ENCODE data around the gene COMT. TPM values are rescaled to one million over a fixed set of nuclear protein-coding genes. Genes with fewer than 3 reads are reported as not detected.
"Not testable (repeated sequence)": the region's sequence is repeated elsewhere in the genome, so short reads cannot be mapped to it uniquely, and the experiment has no call there.

The COMT gene
- total RNA-seq, 1 donor from 2014 or later = 49.0 TPM

DNA sequence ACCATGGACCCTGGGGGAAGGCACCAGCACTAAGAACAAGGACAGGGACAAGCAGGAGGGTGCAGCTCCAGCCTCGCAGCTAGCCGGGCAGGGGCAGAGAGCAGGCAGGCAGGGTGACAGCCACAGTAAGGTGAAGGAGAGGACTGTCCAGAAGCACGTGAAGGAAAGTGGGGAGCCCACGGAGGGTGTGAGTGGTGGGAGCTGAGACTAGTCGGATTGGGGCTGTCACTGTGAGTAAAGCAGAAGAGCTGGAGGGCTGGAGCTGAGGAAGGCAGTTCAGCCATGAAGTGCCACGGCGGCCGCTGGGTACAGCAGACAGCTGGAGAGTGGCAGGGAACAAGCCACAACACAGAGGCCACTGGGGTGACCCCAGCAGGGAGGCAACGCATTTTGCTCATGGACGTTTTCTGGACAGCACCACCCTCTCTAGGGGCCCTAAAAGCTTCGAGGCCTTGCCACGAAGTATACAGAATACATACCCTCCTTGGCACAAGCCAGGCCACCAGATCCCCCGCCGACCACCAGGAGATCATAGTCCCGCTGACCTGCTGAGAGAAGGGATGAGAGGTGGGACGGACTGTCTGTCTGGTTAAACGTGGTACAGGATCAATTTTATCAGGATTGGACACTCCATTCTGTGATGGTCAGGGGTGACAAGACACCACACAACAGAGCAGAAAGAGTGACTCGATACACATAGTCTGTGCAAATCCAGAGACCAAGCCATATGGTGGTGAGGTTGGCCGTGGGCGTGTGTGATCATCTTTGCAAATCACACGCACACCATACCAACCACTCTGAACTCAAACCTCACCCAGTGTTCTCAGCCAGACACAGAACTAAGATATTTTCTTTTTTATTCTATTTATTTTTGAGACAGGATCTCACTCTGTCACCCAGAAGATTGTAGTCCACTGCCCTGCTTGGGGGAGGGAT, 10.8 kb upstream of the COMT start:
- no peak overlapping the region for H3K27ac Mint-ChIP-seq (ENCODE audit: unreplicated experiment)
- TF ChIP-seq, protein P1, sequence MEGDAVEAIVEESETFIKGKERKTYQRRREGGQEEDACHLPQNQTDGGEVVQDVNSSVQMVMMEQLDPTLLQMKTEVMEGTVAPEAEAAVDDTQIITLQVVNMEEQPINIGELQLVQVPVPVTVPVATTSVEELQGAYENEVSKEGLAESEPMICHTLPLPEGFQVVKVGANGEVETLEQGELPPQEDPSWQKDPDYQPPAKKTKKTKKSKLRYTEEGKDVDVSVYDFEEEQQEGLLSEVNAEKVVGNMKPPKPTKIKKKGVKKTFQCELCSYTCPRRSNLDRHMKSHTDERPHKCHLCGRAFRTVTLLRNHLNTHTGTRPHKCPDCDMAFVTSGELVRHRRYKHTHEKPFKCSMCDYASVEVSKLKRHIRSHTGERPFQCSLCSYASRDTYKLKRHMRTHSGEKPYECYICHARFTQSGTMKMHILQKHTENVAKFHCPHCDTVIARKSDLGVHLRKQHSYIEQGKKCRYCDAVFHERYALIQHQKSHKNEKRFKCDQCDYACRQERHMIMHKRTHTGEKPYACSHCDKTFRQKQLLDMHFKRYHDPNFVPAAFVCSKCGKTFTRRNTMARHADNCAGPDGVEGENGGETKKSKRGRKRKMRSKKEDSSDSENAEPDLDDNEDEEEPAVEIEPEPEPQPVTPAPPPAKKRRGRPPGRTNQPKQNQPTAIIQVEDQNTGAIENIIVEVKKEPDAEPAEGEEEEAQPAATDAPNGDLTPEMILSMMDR (IDR thresholded peaks at IDR 0.05; ENCODE audit: unreplicated experiment) = no peak

DNA sequence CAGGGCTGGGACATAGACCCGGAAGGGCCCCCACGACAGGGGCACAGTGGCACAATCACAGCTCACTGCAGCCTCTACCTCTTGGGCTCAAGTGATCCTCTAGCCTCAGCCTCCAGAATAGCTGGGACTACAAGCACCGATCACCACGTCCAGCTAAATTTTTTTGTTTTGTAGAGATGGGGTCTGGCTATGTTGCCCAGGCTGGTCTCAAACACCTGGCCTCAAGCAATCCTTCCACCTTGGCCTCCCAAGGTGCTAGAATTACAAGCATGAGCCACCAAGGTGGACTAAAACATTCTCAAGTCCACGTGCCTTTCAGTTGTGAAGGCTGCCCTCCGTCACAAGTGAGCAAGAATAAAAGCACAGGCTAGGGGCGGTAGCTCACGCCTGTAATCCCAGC, 10.1 kb upstream of the COMT start:
- peaks cover 17% of the 10 kb centered on the region for H3K36me3 Mint-ChIP-seq (ENCODE audit: low read depth, unreplicated experiment)
- TF ChIP-seq, protein P1 (IDR thresholded peaks at IDR 0.05; ENCODE audit: unreplicated experiment) = no peak
- DNase-seq (ENCODE audit: low spot score) = no peak
- peaks cover 2% of the 10 kb centered on the region for H3K27me3 Mint-ChIP-seq (ENCODE audit: unreplicated experiment)
- no peak overlapping the region for H3K4me3 Mint-ChIP-seq (ENCODE audit: unreplicated experiment)
- H3K27ac Mint-ChIP-seq (ENCODE audit: unreplicated experiment) = no peak overlapping the region
- no peaks in the 10 kb centered on the region for H3K4me1 Mint-ChIP-seq (ENCODE audit: unreplicated experiment)
- peaks cover 11% of the 10 kb centered on the region for H3K9me3 Mint-ChIP-seq (ENCODE audit: unreplicated experiment)

More for the DNA sequence above, 10.8 kb upstream of the COMT start:
- Mint-ChIP-seq H3K27me3 (ENCODE audit: unreplicated experiment) (peaks cover 2% of the 10 kb centered on the region), H3K36me3 (ENCODE audit: low read depth, unreplicated experiment) (peaks cover 11% of the 10 kb centered on the region), H3K9me3 (ENCODE audit: unreplicated experiment) (peaks cover 4% of the 10 kb centered on the region), H3K4me3 (ENCODE audit: unreplicated experiment) (peak overlapping the region; percentile 59), H3K4me1 (ENCODE audit: unreplicated experiment) (no peaks in the 10 kb centered on the region)
- DNase-seq (ENCODE audit: low spot score) = no peak

DNA sequence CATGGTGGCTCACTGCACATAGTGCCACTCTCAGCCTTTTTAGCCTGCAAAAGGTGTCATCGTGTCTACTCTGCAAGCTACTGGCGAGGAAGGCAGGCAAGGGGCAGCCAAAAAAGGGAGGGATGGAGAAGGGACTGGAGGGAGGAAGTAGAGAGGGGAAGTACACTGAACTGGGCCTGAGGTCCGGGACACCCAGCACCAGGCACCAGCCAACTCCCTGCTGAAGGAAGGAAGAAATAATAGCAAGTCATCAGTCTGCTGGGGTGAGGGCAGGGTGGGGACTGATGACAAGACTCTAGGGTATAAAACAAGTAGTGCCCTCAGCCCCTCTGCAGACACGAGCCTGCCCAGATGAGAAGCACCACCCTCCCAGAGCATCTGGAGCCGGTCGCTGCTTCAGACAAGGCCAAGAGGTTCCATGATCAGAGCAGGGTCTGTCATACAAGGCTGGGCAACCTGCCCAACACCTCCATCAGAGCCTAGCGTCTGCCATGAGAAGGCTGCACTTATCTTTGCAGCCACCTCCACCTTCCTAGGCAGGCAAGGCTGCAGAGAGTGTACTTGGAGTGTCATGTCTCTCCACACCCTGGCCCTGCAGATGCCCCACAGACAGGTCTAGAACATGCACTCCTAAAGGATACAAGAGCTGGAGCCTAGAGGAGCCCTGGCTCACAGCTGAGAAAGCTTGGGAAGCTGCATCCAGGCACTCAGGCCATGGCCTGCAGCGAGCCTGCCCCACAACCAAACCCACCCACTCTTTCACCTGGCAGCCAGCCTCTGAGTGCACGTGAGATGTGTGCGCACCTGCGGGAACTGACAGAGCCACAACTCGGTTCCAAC, 9.0 kb upstream of the COMT start:
- H3K36me3 Mint-ChIP-seq (ENCODE audit: low read depth, unreplicated experiment) = peaks cover 28% of the 10 kb centered on the region
- H3K27me3 Mint-ChIP-seq (ENCODE audit: unreplicated experiment) = peaks cover 2% of the 10 kb centered on the region
- H3K27ac Mint-ChIP-seq (ENCODE audit: unreplicated experiment) = no peak overlapping the region
- H3K9me3 Mint-ChIP-seq (ENCODE audit: unreplicated experiment) = peaks cover 13% of the 10 kb centered on the region
- no peaks in the 10 kb centered on the region for H3K4me1 Mint-ChIP-seq (ENCODE audit: unreplicated experiment)
- TF ChIP-seq, protein P1 (IDR thresholded peaks at IDR 0.05; ENCODE audit: unreplicated experiment) = no peak
- DNase-seq (ENCODE audit: low spot score) = no peak
- no peak overlapping the region for H3K4me3 Mint-ChIP-seq (ENCODE audit: unreplicated experiment)

DNA sequence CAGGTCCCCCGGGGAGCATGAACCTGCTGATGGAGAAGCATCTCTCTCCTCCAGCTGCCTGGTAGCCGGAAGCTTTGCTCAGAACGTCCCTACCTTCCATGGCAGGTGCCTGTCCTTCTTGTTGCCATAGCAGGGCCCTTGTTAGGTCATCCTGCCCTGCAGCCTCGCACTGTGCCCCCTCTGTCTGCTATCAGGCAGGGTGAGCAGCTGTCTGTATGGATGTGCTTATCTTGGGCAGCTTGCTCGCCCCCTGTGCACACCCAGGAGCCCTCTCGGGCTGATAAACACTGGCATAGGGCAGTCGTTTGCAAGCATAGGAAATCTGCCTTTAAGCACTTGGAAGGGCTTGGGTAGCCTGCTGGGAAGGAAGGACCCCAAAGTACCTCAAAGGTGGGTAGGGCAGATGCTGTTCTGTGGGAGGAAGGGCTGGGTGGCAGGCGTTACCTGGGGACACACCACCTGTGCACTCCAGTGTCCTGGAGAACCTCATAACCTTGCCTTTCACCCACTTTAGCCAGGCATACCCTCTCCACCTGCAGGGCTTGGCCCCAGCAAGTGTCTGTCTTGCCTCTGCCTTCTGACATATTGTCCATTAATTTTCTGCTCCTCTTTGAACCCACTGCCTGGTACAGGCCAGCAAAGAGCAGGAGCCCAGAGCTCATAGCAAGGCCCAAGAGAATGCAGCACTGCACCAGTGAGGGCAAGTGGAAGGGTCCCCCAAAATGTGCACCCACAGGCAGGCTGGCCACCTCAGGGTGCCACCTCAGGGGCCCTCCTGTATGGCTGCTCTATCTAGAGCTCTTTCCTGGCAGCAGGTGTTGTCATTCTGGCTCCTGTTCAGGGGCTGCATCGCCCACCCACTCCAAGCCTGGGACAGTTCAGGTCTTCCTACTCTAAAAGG, 8.0 kb upstream of the COMT start:
- Mint-ChIP-seq H3K4me1 (ENCODE audit: unreplicated experiment) (no peaks in the 10 kb centered on the region), H3K27me3 (ENCODE audit: unreplicated experiment) (peaks cover 2% of the 10 kb centered on the region), H3K27ac (ENCODE audit: unreplicated experiment) (no peak overlapping the region), H3K36me3 (ENCODE audit: low read depth, unreplicated experiment) (peaks cover 35% of the 10 kb centered on the region), H3K9me3 (ENCODE audit: unreplicated experiment) (peaks cover 13% of the 10 kb centered on the region), H3K4me3 (ENCODE audit: unreplicated experiment) (no peak overlapping the region)
- TF ChIP-seq, protein P1 (IDR thresholded peaks at IDR 0.05; ENCODE audit: unreplicated experiment) = no peak
- no peak for DNase-seq (ENCODE audit: low spot score)

DNA sequence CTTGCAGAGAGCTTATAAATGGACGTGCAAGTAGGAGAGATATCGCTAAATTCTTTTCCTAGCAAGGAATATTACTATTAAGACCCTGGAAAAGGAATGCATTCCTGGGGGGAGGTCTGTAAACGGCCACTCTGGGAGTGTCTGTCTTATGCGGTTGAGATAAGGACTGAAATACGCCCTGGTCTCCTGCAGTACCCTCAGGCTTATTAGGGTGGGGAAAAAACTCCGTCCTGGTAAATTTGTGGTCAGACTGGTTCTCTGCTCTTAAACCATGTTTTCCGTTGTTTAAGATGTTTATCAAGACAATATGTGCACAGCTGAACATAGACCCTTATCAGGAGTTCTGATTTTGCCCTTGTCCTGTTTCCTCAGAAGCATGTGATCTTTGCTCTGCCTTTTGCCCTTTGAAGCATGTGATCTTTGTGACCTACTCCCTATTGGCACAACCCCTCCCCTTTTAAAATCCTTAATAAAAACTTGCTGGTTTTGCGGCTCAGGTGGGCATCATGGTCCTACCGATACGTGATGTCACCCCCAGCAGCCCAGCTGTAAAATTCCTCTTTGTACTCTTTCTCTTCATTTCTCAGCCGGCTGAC, 6.4 kb upstream of the COMT start:
- not testable (repeated sequence) for DNase-seq (ENCODE audit: low spot score); H3K27me3 Mint-ChIP-seq (ENCODE audit: unreplicated experiment); H3K4me1 Mint-ChIP-seq (ENCODE audit: unreplicated experiment); H3K27ac Mint-ChIP-seq (ENCODE audit: unreplicated experiment)
- Mint-ChIP-seq H3K9me3 (ENCODE audit: unreplicated experiment) (peaks cover 13% of the 10 kb centered on the region), H3K36me3 (ENCODE audit: low read depth, unreplicated experiment) (peaks cover 35% of the 10 kb centered on the region), H3K4me3 (ENCODE audit: unreplicated experiment) (peak overlapping the region; percentile 62)
